GM13976 (cell line): ENCODE measurements around the gene TSSK2.
"Not testable (repeated sequence)": the region's sequence is repeated elsewhere in the genome, so short reads cannot be mapped to it uniquely, and the experiment has no call there.

Experiments
- DNase-seq: peaks from one replicate; pipeline ENCODE4 v3.0.0; 2012; ENCODE audit warnings: low spot score
- in situ Hi-C: fragments of 300-500 bp; cut with MboI; formaldehyde crosslinking; loops from one replicate; pipeline ENCODE4 v1.12.0; 2022; ENCODE audit warnings: low sequenced_read_pairs, mixed read lengths, inconsistent platforms; ENCODE audit not compliant: unreplicated experiment
- TF ChIP-seq, protein P1 (sequence below): IDR thresholded peaks from 2 replicates; pipeline ENCODE4 v1.5.1; 2012; ENCODE audit warnings: borderline replicate concordance, mild to moderate bottlenecking; ENCODE audit not compliant: insufficient read depth; ENCODE audit errors: extremely low read depth, missing control alignments, control extremely low read depth

TSSK2 gene

DNA sequence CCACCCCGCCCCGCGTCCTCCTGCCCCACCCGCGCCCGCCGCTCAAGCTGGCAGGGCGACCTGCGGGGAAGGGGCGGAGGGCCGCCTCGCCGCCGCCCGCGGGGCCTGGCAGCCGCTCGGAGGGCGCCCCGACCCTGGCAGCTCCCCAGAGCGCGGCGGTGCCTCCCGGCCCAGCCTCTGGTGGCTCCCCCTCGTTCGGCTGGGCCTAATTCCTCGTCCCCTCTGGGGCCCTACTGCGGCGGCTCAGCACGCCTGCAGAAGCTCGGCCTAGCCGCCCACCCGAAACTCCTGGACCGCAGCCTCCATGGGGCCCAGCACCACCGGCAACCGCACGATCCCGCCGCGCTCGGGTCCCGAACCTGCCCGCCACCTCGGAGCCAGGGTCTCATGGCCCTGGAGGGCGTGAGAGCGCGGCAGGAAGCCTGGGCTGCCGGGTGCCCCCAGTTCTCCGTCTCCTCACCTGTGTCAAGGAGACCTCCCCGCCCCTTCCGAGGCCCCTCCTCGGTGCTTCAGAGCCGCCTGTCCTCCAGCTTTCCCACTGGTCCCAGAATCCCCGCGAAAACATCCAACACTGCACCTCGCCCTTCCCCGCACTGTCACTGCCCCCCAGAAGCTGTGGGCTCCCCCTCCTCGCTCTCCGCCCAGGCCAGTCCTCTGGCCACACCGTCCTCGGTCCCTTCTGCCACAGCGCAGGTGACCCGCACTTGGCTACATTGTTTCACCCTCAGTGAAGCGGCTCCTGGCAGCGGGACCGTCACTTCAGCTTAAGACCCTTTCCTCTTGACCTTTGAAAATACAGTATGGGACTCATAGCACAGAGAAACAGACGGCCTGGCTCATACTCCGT lies 19.6 kb downstream of the TSSK2 start:
- TF ChIP-seq, protein P1, sequence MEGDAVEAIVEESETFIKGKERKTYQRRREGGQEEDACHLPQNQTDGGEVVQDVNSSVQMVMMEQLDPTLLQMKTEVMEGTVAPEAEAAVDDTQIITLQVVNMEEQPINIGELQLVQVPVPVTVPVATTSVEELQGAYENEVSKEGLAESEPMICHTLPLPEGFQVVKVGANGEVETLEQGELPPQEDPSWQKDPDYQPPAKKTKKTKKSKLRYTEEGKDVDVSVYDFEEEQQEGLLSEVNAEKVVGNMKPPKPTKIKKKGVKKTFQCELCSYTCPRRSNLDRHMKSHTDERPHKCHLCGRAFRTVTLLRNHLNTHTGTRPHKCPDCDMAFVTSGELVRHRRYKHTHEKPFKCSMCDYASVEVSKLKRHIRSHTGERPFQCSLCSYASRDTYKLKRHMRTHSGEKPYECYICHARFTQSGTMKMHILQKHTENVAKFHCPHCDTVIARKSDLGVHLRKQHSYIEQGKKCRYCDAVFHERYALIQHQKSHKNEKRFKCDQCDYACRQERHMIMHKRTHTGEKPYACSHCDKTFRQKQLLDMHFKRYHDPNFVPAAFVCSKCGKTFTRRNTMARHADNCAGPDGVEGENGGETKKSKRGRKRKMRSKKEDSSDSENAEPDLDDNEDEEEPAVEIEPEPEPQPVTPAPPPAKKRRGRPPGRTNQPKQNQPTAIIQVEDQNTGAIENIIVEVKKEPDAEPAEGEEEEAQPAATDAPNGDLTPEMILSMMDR: no peak
- in situ Hi-C loops: no loop called here

DNA sequence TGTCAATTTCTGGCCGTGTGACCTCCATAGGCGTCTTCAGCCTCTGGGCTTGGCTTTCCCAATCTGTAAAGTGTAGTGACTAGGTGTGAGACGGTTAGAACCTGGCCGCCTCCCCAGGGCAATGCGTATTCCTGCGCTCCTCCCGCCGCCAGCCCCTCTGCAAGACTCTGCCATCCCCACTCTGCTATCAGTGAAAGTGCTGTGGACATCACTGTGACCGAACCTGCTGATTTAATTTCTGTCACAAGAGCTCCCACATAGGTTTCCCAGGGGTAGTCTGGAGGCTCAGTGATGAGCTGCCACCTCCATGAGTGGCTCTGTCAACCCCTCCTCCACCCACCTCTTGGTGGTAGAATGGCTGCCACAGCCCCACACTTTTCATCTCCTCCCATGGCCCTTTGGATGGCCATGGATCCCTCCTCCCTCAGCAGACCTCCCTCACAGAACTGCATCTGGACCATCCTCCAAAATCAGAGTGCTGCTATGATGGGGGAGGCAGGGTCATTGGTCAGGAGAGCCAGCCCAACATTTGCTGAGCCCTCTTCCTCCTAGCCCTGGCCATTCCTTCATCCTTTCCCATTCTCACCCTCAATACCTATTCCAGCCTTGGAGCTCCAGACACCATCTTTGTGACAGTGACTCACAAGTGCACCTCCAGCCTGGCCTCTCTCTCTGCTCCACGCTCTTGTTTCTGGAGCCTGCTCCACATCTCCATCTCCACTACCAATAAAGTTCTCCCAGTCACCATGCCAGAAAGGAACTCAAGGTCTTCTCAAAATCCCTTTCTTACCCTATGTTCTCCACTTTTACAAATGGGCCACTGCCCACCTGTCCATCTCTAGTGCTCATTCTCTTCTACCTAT lies 20.5 kb downstream of the TSSK2 start:
- no peak for DNase-seq
- TF ChIP-seq, protein P1: no peak
- in situ Hi-C loops: no loop called here

More for the DNA sequence above, 19.6 kb downstream of the TSSK2 start:
- DNase-seq: no peak

DNA sequence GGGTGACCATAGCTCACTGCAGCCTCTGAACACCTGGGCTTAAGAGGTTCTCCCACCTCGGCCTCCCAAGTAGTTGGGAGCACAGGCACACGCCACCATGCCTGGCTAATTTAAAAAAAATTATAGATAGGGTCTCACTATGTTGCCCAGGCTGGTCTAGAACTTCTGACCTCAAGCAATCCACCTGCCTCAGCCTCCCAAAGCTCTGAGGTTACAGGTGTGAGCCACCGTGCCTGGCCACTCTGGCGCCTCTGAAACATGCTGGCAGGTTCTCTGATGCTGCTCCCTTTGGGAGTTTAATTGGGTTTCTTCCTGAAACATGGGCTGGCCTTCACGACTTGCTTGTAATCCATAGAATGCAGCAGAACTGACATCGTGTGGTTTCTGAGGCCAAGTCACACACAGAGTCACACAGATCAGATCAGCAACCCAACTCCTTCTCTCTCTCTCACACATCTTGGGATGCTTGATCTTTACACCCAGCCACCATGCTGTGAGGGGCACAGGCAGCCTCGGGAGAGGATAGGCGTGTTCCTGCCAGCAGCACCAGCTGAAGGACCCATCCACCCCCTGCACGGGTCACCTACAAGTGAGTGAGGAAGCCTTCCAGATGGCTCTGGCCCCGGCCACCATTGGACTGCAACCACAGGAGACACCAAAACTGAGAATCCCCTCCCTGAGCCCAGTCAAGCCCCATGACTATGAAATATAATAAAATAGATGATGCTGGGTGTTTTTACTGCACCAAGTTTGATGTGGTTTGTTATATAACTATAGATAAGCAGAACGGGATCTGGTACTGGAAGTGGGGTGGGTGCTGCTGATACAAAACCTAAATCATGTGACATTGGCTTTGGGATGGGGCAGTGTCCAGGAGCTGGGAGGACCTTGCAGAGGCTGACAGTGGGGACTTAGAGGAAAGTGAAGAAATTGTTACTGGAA lies 22.1 kb downstream of the TSSK2 start:
- in situ Hi-C loops: no loop called here
- TF ChIP-seq, protein P1: no peak
- no peak for DNase-seq

DNA sequence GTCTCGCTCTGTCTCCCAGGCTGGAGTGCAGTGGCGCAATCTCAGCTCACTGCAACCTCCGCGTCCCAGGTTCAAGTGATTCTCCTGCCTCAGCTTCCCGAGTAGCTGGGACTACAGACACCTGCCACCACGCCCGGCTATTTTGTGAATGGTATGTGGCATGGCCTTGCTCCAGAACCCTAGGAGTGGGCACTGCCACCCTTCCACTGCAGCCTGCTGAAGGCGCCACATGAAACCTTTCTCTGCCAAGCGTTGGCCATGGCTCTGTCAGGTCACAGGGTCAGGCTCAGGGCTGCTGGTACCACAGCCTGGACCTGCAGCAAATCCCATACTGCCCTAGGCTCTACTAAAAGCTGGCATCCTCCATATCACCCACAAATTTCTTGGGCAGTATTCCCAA lies 25.0 kb downstream of the TSSK2 start:
- in situ Hi-C loops, DNase-seq: not testable (repeated sequence)

DNA sequence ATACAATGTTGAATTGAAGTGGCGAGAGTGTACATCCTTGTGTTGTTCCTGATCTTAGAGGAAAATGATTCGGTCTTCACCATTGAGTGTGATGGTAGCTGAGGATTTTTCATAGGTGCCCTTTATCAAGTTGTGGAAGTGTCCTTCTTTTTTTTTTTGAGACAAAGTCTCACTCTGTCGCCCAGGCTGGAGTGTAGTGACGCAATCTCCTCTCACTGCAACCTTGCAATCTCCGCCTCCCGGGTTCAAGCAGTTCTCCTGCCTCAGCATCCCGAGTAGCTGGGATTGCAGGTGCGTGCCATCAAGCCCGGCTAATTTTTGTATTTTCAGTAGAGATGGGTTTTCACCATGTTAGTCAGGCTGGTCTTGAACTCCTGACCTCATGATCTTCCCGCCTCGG lies 27.5 kb downstream of the TSSK2 start:
- in situ Hi-C loops, DNase-seq: not testable (repeated sequence)

DNA sequence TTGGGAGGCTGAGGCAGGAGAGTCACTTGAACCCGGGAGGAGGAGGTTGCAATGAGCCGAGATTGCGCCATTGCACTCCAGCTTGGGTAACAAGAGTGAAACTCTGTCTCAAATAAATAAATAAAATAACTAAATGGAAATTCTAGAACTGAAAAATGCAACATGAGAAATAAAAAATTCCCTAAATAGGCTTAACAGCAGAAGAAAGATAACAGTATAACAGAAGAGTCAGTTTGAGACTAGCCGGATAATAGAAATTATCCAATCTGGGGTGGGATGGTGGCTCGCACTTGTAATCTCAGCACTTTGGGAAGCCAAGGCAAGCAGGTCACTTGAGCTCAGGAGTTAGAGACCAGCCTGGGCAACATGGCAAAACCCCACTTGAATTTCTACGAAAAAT lies 33.3 kb downstream of the TSSK2 start:
- DNase-seq: no peak
- TF ChIP-seq, protein P1: no peak
- in situ Hi-C loops: no loop called here

DNA sequence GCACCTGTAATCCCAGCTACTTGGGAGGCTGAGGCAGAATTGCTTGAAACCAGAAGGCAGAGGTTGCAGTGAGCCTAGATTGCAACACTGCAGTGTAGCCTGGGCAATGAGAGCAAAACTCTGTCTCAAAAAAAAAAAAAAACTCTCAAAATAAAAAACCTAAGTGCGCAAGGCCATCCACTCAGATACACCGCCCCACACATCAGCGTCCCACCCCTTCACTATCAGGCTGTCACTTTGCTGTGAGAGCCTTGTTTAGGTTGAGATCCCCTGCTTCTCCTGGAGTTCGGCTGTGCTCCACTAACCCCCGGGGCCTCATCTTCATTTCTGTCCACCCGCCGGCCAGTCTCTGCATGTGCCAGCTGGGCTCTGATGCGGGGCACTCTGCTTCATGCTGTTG lies 35.3 kb downstream of the TSSK2 start:
- no peak for DNase-seq
- in situ Hi-C loops: no loop called here
- TF ChIP-seq, protein P1: no peak
